Measurements from ENCODE around the gene INPP1.

The INPP1 gene

DNA sequence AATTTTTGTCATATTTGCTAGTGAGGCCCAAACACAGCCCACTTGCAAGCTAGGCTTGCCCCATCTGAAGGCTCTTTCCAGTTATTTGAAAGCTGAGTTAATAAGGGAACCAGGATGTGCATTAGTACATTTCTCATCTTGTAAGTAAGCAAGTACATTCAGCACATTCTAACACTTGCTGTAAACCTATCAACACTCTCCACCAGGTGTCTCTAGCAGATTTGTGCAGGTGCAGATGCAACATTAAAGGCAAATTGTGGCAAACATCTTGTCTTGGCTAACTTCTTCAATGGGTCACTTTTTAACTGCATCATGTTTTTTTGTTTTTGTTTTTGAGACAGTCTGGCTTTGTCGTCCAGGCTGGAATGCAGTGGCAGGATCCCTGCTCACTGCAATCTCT, 39.5 kb downstream of the INPP1 start:
- no peaks in the 10 kb centered on the region for H3K36me3 ChIP-seq (ENCODE audit: control insufficient read depth, insufficient read depth, low read length)
- H3K4me3 ChIP-seq (ENCODE audit: low read depth, low read length), result no peak overlapping the region
- H3K4me1 ChIP-seq (ENCODE audit: control insufficient read depth, insufficient read depth, low read length), result no peaks in the 10 kb centered on the region
- no peaks in the 10 kb centered on the region for H3K9me3 ChIP-seq (ENCODE audit: control insufficient read depth, insufficient read depth, low read depth, low read length)
- no peaks in the 10 kb centered on the region for H3K27me3 ChIP-seq (ENCODE audit: control insufficient read depth, insufficient read depth, low read length)
- H3K27ac ChIP-seq (ENCODE audit: low read depth, low read length), result no peak overlapping the region
- no peak overlapping the region for H3K9ac ChIP-seq (ENCODE audit: low read length)

DNA sequence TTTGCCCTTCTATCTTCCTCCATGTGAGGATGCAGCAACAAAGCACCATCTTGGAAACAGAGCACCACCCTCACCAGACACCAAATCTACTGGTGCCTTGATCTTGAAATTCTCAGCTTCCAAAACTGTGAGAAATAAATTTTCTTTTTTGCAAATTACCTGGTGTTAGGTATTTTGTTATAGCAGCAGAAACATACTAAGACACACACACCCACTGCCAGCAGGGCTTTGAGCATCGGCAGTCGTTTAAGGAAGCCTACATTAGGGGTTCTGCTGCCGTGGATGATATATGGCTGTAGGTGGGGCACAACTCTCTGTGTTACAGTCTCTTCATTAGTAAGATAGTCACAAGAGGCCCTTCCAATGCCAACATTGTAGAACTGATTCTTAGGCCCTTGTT, 44.0 kb downstream of the INPP1 start:
- Histone ChIP-seq H3K4me3 (ENCODE audit: low read depth, low read length) (no peak overlapping the region), H3K36me3 (ENCODE audit: control insufficient read depth, insufficient read depth, low read length) (no peaks in the 10 kb centered on the region), H3K27me3 (ENCODE audit: control insufficient read depth, insufficient read depth, low read length) (0 out of 2 replicates have a peak, but pooled peaks cover 4% of the 10 kb centered on the region), H3K9ac (ENCODE audit: low read length) (no peak overlapping the region), H3K27ac (ENCODE audit: low read depth, low read length) (no peak overlapping the region), H3K9me3 (ENCODE audit: control insufficient read depth, insufficient read depth, low read depth, low read length) (no peaks in the 10 kb centered on the region), H3K4me1 (ENCODE audit: control insufficient read depth, insufficient read depth, low read length) (no peaks in the 10 kb centered on the region)

DNA sequence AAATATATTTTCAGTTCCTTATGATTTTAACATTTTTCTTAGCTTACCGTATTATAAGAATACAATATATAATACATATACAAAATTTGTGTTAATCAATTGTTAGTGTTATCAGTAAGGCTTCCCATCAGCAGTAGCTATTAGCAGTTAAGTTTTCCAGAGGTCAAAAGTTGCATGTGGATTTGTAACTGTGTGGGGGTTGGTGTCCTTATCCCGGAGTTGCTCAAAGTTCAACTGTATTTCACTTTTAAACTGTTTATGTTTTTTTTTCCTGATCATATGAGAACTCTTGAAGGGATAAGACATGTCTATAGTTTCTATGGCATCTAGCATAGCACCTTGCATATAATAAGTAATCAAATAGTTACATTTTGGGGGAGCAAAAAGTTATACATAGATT, 52.9 kb downstream of the INPP1 start:
- Histone ChIP-seq H3K4me3 (ENCODE audit: low read depth, low read length) (no peak overlapping the region), H3K27me3 (ENCODE audit: control insufficient read depth, insufficient read depth, low read length) (peaks cover 7% of the 10 kb centered on the region; the same call in 1 of the 2 replicates), H3K4me1 (ENCODE audit: control insufficient read depth, insufficient read depth, low read length) (no peaks in the 10 kb centered on the region), H3K27ac (ENCODE audit: low read depth, low read length) (no peak overlapping the region), H3K9ac (ENCODE audit: low read length) (no peak overlapping the region), H3K9me3 (ENCODE audit: control insufficient read depth, insufficient read depth, low read depth, low read length) (no peaks in the 10 kb centered on the region), H3K36me3 (ENCODE audit: control insufficient read depth, insufficient read depth, low read length) (no peaks in the 10 kb centered on the region)

DNA sequence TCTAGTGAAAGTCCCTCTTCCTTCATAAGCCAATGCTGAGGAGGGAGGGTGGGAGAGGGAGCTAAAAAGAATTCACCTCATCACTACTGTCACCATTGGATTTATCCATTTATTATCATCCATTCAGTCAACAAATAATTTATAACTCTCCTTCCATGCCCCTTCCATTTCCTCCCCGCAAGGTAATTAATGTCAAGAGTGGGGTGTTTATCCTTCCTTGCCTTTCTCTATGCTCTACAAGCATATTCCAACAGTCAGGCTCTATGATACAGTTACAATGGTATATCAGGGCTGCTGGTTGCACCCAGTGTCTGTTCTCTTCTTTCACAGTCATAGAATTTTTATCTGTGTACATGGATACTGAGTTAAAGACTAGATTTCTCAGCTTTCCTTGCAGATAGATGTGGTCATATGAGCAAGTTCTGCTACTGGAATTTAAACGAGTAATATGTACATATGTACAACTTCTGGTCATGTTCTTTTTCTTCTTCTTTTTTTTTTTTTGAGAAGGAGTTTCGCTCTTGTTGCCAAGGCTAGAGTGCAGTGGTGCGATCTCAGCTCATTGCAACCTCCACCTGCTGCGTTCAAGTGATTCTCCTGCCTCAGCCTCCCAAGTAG, 59.7 kb downstream of the INPP1 start:
- Histone ChIP-seq H3K36me3 (ENCODE audit: control insufficient read depth, insufficient read depth, low read length) (no peaks in the 10 kb centered on the region), H3K4me1 (ENCODE audit: control insufficient read depth, insufficient read depth, low read length) (peaks cover 7% of the 10 kb centered on the region; the same call in 1 of the 2 replicates), H3K9me3 (ENCODE audit: control insufficient read depth, insufficient read depth, low read depth, low read length) (peaks cover 4% of the 10 kb centered on the region; the same call in 1 of the 2 replicates), H3K27ac (ENCODE audit: low read depth, low read length) (no peak overlapping the region), H3K9ac (ENCODE audit: low read length) (no peak overlapping the region), H3K4me3 (ENCODE audit: low read depth, low read length) (no peak overlapping the region), H3K27me3 (ENCODE audit: control insufficient read depth, insufficient read depth, low read length) (peaks cover 37% of the 10 kb centered on the region)

DNA sequence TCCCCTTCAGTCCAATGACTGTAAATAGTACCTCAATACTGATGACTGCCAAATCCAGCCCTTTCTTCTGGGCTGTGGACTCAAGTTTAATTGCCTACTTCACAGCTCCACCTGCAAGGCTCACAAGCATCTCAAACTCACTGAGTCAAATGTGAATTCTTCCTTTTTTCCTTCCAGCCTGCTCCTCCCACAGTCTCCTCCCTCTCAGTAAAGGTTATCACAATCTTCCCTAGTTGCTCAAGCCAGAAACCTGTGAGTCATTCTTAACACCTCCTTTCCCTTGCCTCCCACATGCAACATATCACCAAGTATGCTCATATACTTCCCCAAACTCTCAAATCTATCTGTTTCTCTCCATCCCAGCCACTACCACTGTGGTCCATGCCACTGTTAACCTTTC, 61.1 kb downstream of the INPP1 start:
- H3K4me3 ChIP-seq (ENCODE audit: low read depth, low read length), result no peak overlapping the region
- no peak overlapping the region for H3K9ac ChIP-seq (ENCODE audit: low read length)
- H3K4me1 ChIP-seq (ENCODE audit: control insufficient read depth, insufficient read depth, low read length), result peaks cover 7% of the 10 kb centered on the region; the same call in 1 of the 2 replicates
- no peaks in the 10 kb centered on the region for H3K36me3 ChIP-seq (ENCODE audit: control insufficient read depth, insufficient read depth, low read length)
- H3K27ac ChIP-seq (ENCODE audit: low read depth, low read length), result no peak overlapping the region
- peaks cover 4% of the 10 kb centered on the region; the same call in 1 of the 2 replicates for H3K9me3 ChIP-seq (ENCODE audit: control insufficient read depth, insufficient read depth, low read depth, low read length)
- H3K27me3 ChIP-seq (ENCODE audit: control insufficient read depth, insufficient read depth, low read length), result peaks cover 46% of the 10 kb centered on the region

DNA sequence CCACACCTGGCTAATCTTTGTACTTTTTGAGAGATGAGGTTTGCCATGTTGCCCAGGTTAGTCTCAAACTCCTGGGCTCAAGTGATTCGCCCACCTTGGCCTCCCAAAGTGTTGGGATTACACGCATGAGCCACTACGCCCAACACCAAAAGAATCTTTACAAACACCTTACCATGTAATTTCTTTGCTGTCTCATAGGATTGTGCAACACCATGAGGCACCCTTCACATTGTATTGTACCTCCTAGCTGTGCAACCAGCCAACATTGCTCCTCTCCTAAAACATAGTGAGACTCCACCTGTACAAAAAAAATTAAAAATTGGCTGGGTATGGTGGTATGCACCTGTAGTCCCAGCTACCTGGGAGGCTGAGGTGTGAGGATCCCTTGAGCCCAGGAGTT, 61.7 kb downstream of the INPP1 start:
- Histone ChIP-seq H3K27me3 (ENCODE audit: control insufficient read depth, insufficient read depth, low read length) (peaks cover 52% of the 10 kb centered on the region), H3K9ac (ENCODE audit: low read length) (no peak overlapping the region), H3K4me1 (ENCODE audit: control insufficient read depth, insufficient read depth, low read length) (peaks cover 7% of the 10 kb centered on the region; the same call in 1 of the 2 replicates), H3K4me3 (ENCODE audit: low read depth, low read length) (no peak overlapping the region), H3K27ac (ENCODE audit: low read depth, low read length) (no peak overlapping the region), H3K36me3 (ENCODE audit: control insufficient read depth, insufficient read depth, low read length) (no peaks in the 10 kb centered on the region), H3K9me3 (ENCODE audit: control insufficient read depth, insufficient read depth, low read depth, low read length) (peaks cover 4% of the 10 kb centered on the region; the same call in 1 of the 2 replicates)

DNA sequence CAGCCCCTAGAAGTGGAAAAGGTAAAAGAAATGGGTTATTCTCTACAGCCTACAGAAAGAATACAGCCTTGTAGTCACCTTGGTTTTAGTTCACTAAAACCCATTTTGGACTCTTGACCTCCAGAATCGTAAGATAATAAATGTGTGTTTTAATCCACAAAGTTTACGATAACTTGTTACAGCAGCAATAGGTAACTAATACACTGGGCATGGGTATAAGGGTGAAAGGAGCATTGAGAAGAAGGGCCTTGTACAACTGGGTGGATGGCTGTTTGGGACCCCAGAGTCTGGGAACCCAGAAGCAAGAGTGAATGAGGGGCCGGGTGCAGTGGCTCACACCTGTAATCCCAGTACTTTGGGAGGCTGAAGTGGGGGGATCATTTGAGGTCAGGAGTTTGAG, 62.6 kb downstream of the INPP1 start:
- Histone ChIP-seq H3K4me1 (ENCODE audit: control insufficient read depth, insufficient read depth, low read length) (peaks cover 7% of the 10 kb centered on the region; the same call in 1 of the 2 replicates), H3K9ac (ENCODE audit: low read length) (no peak overlapping the region), H3K27ac (ENCODE audit: low read depth, low read length) (no peak overlapping the region), H3K9me3 (ENCODE audit: control insufficient read depth, insufficient read depth, low read depth, low read length) (peaks cover 4% of the 10 kb centered on the region; the same call in 1 of the 2 replicates), H3K27me3 (ENCODE audit: control insufficient read depth, insufficient read depth, low read length) (peaks cover 58% of the 10 kb centered on the region), H3K36me3 (ENCODE audit: control insufficient read depth, insufficient read depth, low read length) (no peaks in the 10 kb centered on the region), H3K4me3 (ENCODE audit: low read depth, low read length) (no peak overlapping the region)

DNA sequence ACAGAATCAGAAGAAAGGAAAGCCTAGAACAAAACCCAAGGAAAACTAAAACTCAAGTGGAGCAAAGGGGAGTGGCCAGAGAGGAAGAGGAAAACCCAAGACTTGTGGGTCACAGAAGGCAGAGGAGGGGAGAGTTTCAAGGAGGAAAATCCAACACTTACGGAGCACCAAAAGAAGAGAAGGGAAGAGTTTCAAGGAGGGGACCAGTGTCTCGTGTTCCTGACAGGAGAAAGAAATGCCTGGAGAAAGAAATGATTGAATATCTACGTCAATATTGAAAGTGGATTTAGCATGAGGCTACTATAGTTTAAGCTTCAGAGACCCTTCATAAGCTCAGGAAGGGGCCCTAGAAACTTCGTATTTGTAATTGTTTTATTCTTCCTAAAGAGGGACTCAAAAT, 63.4 kb downstream of the INPP1 start:
- Histone ChIP-seq H3K36me3 (ENCODE audit: control insufficient read depth, insufficient read depth, low read length) (no peaks in the 10 kb centered on the region), H3K27ac (ENCODE audit: low read depth, low read length) (no peak overlapping the region), H3K4me1 (ENCODE audit: control insufficient read depth, insufficient read depth, low read length) (peaks cover 7% of the 10 kb centered on the region; the same call in 1 of the 2 replicates), H3K4me3 (ENCODE audit: low read depth, low read length) (peak overlapping the region; percentile 77), H3K27me3 (ENCODE audit: control insufficient read depth, insufficient read depth, low read length) (peaks cover 58% of the 10 kb centered on the region), H3K9ac (ENCODE audit: low read length) (no peak overlapping the region), H3K9me3 (ENCODE audit: control insufficient read depth, insufficient read depth, low read depth, low read length) (peaks cover 4% of the 10 kb centered on the region; the same call in 1 of the 2 replicates)

DNA sequence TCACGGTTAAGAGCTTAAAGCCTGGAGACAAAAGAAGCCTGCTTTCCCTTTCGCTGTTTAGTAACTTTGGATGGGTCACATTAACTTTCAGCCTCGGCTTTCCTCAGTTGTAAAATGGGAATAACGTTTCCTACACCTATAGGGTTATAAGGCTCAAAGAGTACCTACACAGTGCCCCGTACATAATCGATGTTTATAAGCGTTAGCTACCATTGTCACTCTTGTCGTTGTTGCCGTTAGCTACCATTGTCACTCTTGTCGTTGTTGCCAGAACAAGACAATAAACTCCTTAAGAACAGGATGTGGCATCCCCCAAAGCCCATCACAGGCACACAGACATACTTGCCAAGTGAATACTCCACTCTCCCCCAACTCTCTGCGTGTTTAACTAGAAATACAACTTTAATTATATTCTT, 63.9 kb downstream of the INPP1 start:
- H3K4me1 ChIP-seq (ENCODE audit: control insufficient read depth, insufficient read depth, low read length), result peaks cover 7% of the 10 kb centered on the region
- no peak overlapping the region for H3K27ac ChIP-seq (ENCODE audit: low read depth, low read length)
- peaks cover 4% of the 10 kb centered on the region; the same call in 1 of the 2 replicates for H3K9me3 ChIP-seq (ENCODE audit: control insufficient read depth, insufficient read depth, low read depth, low read length)
- H3K9ac ChIP-seq (ENCODE audit: low read length), result no peak overlapping the region
- H3K27me3 ChIP-seq (ENCODE audit: control insufficient read depth, insufficient read depth, low read length), result peaks cover 58% of the 10 kb centered on the region
- peak overlapping the region; percentile 77 for H3K4me3 ChIP-seq (ENCODE audit: low read depth, low read length)
- no peaks in the 10 kb centered on the region for H3K36me3 ChIP-seq (ENCODE audit: control insufficient read depth, insufficient read depth, low read length)

DNA sequence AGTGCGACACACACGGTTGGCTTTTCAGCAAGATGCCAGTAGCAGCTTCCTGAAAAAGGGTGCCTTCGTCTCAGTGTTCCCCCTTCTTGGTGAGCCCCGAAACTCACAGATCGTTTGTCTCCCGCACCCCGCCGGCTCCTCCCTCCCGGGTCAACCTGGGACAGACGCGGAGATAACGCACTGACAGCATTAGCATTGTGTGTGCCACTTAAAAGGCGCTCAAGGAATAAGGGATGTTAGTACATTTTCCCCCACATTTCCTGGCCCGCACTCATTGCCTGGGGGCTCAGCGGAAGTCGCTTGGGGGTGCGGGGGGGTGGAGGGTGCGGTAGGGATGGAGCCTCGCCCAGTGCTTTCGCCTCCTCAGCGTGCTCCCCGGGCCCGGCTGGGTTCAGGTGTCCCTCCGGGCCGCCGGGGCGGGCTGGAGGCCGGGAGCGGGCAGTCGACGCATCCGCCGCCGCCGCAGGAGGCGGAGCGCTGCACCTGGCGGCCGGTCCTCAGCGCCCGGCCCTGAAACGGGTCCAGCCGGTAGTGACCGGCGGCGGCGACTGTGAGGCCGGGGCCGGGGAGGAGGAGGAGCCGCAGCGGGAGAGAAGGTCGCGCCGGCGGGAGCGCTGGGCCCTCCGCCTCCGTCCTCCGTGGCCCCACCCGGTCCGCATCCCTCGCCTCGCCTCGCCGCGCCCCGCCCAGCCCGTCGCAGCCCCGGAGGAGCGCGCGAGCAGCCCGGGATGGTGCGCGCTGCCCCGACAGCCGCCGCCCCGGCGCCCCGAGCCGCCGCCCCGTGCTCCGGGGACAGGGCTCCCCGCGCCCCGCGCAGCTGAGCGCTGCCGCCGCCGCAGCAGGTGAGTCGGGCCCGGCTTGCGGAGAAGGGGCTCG, 64.5 kb downstream of the INPP1 start, which contains the start of gene MFSD6:
TSS of gene MFSD6 (plus strand) at position 694 of the 876 bp plus-strand sequence. CDS start 27,675 bp downstream, outside the sequence.
- Histone ChIP-seq H3K27ac (ENCODE audit: low read depth, low read length) (no peak within 1 kb of the TSS), H3K4me1 (ENCODE audit: control insufficient read depth, insufficient read depth, low read length) (peaks cover 13% of the 10 kb centered on the region), H3K36me3 (ENCODE audit: control insufficient read depth, insufficient read depth, low read length) (no peaks in the 10 kb centered on the region), H3K4me3 (ENCODE audit: low read depth, low read length) (peak within 1 kb of the TSS; percentile 77), H3K9me3 (ENCODE audit: control insufficient read depth, insufficient read depth, low read depth, low read length) (peaks cover 4% of the 10 kb centered on the region; the same call in 1 of the 2 replicates), H3K9ac (ENCODE audit: low read length) (no peak within 1 kb of the TSS), H3K27me3 (ENCODE audit: control insufficient read depth, insufficient read depth, low read length) (peaks cover 58% of the 10 kb centered on the region)
